ENCODE measurements around the gene CXCL1. TPM values are rescaled to one million over a fixed set of nuclear protein-coding genes. Genes with fewer than 3 reads are reported as not detected.

Gene CXCL1
- total RNA-seq, 1 donor from 2014 or later: 0.72 TPM

DNA sequence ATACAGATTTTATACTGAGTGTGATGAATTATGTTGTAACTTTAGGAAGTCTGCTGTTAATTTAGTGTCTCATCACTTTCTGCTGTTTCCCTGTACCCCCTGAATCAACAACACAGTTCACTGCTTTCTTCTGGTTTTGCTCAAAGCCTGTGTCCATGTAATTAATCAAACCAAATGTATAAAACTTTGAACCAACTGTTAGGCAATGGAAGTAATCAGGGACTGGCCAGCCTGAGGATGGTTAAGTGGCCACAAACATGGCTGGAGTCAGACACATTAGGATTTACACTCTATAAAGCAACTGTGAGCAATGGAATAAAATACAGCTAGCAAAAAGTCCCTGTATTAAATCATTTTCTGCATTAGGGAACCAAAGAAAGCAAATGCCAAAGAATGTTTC is 42.6 kb downstream of the CXCL1 start:
- H3K4me3 Mint-ChIP-seq (ENCODE audit: unreplicated experiment): no peak overlapping the region
- no peak overlapping the region for H3K27ac Mint-ChIP-seq (ENCODE audit: unreplicated experiment)
- H3K9me3 Mint-ChIP-seq (ENCODE audit: low read depth): no peaks in the 10 kb centered on the region
- peaks cover 16% of the 10 kb centered on the region for H3K4me1 Mint-ChIP-seq (ENCODE audit: low read depth)
- no peak for DNase-seq (ENCODE audit: low spot score)
- H3K27me3 Mint-ChIP-seq (ENCODE audit: low read depth): peaks cover 16% of the 10 kb centered on the region
- no peaks in the 10 kb centered on the region for H3K36me3 Mint-ChIP-seq (ENCODE audit: low read depth)
- TF ChIP-seq, protein P1, sequence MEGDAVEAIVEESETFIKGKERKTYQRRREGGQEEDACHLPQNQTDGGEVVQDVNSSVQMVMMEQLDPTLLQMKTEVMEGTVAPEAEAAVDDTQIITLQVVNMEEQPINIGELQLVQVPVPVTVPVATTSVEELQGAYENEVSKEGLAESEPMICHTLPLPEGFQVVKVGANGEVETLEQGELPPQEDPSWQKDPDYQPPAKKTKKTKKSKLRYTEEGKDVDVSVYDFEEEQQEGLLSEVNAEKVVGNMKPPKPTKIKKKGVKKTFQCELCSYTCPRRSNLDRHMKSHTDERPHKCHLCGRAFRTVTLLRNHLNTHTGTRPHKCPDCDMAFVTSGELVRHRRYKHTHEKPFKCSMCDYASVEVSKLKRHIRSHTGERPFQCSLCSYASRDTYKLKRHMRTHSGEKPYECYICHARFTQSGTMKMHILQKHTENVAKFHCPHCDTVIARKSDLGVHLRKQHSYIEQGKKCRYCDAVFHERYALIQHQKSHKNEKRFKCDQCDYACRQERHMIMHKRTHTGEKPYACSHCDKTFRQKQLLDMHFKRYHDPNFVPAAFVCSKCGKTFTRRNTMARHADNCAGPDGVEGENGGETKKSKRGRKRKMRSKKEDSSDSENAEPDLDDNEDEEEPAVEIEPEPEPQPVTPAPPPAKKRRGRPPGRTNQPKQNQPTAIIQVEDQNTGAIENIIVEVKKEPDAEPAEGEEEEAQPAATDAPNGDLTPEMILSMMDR (IDR thresholded peaks at IDR 0.05): no peak

DNA sequence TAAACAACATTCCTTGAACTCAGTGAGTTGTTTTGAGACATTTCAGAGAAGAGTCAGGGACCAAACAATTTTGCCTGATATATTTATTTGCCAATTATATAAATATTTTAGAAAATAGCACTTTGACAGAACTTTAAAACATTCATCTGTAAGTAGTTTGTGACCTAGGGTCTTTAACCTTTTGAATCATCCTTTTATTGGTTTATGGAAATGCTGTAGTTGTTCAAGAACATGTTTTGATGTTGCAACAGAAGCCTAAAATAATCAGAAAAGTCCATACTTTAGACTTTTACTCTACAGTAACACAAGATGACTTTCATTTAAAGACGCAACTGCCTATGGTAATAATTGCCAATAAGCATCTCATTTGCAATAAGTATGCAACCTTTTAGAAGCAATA is 43.0 kb downstream of the CXCL1 start:
- TF ChIP-seq, protein P1 (IDR thresholded peaks at IDR 0.05): no peak
- DNase-seq (ENCODE audit: low spot score): no peak
- no peak overlapping the region for H3K4me3 Mint-ChIP-seq (ENCODE audit: unreplicated experiment)
- H3K4me1 Mint-ChIP-seq (ENCODE audit: low read depth): peaks cover 20% of the 10 kb centered on the region
- H3K27me3 Mint-ChIP-seq (ENCODE audit: low read depth): peaks cover 12% of the 10 kb centered on the region
- no peaks in the 10 kb centered on the region for H3K36me3 Mint-ChIP-seq (ENCODE audit: low read depth)
- H3K9me3 Mint-ChIP-seq (ENCODE audit: low read depth): peaks cover 2% of the 10 kb centered on the region
- H3K27ac Mint-ChIP-seq (ENCODE audit: unreplicated experiment): no peak overlapping the region

DNA sequence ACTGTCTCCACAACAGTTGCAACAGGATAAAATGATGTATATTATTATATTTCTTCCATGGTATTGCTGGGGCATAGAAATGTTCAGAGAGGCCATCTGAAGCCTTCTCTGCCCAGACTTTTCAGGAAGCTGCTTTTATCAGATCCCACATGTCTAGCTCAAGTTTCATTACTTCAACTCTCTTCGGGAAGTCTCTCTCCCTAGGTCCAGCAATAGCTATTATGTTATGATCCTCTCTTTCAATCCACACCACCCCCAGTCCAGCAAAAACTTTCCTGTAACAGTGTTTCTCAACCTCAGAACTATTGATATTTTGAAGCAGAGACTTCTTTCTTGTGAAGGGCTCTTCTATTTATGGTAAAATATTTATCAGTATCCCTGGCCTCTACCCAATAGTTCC is 44.9 kb downstream of the CXCL1 start:
- no peaks in the 10 kb centered on the region for H3K36me3 Mint-ChIP-seq (ENCODE audit: low read depth)
- H3K4me1 Mint-ChIP-seq (ENCODE audit: low read depth): peaks cover 36% of the 10 kb centered on the region
- H3K27ac Mint-ChIP-seq (ENCODE audit: unreplicated experiment): no peak overlapping the region
- H3K9me3 Mint-ChIP-seq (ENCODE audit: low read depth): peaks cover 2% of the 10 kb centered on the region
- no peak for DNase-seq (ENCODE audit: low spot score)
- TF ChIP-seq, protein P1 (IDR thresholded peaks at IDR 0.05): no peak
- H3K27me3 Mint-ChIP-seq (ENCODE audit: low read depth): peaks cover 5% of the 10 kb centered on the region
- H3K4me3 Mint-ChIP-seq (ENCODE audit: unreplicated experiment): no peak overlapping the region

DNA sequence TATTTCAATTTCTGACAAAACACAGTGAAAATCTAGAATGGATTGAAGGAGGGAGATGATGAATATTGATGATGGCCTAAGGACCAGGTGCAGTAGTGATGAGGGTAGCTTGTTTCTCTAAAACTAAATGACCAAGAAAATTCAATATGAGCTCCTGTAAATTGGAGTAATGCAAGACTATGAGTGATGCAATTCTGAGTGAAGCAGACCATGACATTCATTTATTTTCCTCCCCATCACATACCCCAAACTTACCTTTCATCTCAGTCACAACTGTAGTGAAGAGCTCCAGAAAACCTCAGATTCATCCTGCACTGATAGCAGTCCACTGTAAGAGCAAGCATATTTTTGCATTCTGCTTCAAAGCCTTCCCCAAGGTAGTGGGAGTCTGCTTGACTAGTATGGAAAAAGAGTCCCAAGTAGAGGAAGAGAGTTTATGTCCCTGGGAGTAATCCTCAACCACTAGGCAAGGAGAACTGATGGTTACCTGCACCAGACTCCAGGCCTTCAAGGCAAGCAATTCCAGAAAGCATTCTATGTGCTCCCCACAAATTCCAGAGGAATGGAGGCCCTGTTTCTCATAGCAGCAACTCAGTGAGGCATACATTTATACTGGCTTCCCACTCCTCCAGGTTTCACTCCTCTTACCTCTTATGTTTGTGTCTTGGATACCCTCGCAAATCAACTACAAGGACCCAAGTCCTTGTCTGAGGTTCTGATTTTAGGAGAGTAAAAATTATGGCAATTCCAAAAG is 47.2 kb downstream of the CXCL1 start:
- peaks cover 2% of the 10 kb centered on the region for H3K9me3 Mint-ChIP-seq (ENCODE audit: low read depth)
- peaks cover 2% of the 10 kb centered on the region for H3K27me3 Mint-ChIP-seq (ENCODE audit: low read depth)
- TF ChIP-seq, protein P1 (IDR thresholded peaks at IDR 0.05): no peak
- H3K27ac Mint-ChIP-seq (ENCODE audit: unreplicated experiment): no peak overlapping the region
- no peak for DNase-seq (ENCODE audit: low spot score)
- no peaks in the 10 kb centered on the region for H3K36me3 Mint-ChIP-seq (ENCODE audit: low read depth)
- no peak overlapping the region for H3K4me3 Mint-ChIP-seq (ENCODE audit: unreplicated experiment)
- peaks cover 45% of the 10 kb centered on the region for H3K4me1 Mint-ChIP-seq (ENCODE audit: low read depth)

DNA sequence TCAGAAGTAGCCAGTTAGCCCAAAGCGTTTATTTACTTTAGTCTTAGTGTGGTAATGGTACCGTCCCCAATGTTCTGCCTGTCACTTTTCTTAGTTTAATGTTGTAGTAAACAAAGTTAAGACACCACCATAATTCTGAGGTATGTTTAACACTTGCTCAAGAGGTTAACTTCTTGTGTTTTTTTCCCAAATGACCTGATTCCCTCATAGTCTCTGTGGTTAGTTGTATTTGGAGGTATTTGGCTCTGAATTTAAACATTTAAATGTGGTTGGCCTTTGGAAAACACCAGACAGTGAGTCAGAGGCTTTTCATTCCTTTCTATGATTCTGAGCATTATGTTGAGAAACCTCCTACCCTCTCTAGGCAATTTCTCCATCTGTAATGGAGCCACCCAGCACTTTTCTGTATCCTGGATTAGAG is 47.9 kb downstream of the CXCL1 start:
- H3K4me1 Mint-ChIP-seq (ENCODE audit: low read depth): peaks cover 45% of the 10 kb centered on the region

More for the DNA sequence above, 47.9 kb downstream of the CXCL1 start:
- TF ChIP-seq, protein P1 (IDR thresholded peaks at IDR 0.05): no peak
- DNase-seq (ENCODE audit: low spot score): no peak
- H3K27me3 Mint-ChIP-seq (ENCODE audit: low read depth): no peaks in the 10 kb centered on the region
- H3K9me3 Mint-ChIP-seq (ENCODE audit: low read depth): peaks cover 2% of the 10 kb centered on the region
- H3K4me3 Mint-ChIP-seq (ENCODE audit: unreplicated experiment): no peak overlapping the region
- no peaks in the 10 kb centered on the region for H3K36me3 Mint-ChIP-seq (ENCODE audit: low read depth)
- peak overlapping the region; percentile 92 for H3K27ac Mint-ChIP-seq (ENCODE audit: unreplicated experiment)

Measured in chondrocyte (in vitro differentiated cells).